Keratinocyte (primary cell): ENCODE results near the gene FBXO44. TPM values are rescaled to one million over a fixed set of nuclear protein-coding genes. Genes with fewer than 3 reads are reported as not detected.

Source experiments
- DNase-seq: peaks from one replicate; pipeline ENCODE4 v3.0.0-alpha.2; 2011; ENCODE audit warnings: low read depth, missing footprints, low spot score
- FAIRE-seq: peaks from 2 replicates; lab custom pipeline; 2011; peaks lifted over from hg19 to GRCh38; lab: Jason Lieb, UNC
- H2AFZ ChIP-seq: 2 replicates; pipeline ENCODE4 v1.6.0; 2012; ENCODE audit warnings: low read length, control low read depth, inconsistent platforms; ENCODE audit not compliant: control insufficient read depth
- H3K27ac ChIP-seq: 2 replicates; pipeline ENCODE4 v1.5.1; 2011; ENCODE audit warnings: low read length; ENCODE audit not compliant: control insufficient read depth, insufficient read depth
- H3K27me3 ChIP-seq: 3 replicates; pipeline ENCODE4 v1.6.0; 2011; ENCODE audit warnings: low read length; ENCODE audit not compliant: control insufficient read depth, insufficient read depth; ENCODE audit errors: extremely low read depth
- H3K36me3 ChIP-seq, 2 experiments: 2 replicates in 1 of 2; 3 replicates in 1 of 2; pipeline ENCODE4 v1.5.1; 2011; ENCODE audit warnings: low read length in 2 of 2, mild to moderate bottlenecking in 1 of 2; ENCODE audit not compliant: control insufficient read depth in 2 of 2, insufficient read depth in 2 of 2; ENCODE audit errors: extremely low read depth in 1 of 2
- H3K4me1 ChIP-seq: 3 replicates; pipeline ENCODE4 v1.5.1; 2011; ENCODE audit warnings: low read length; ENCODE audit not compliant: control insufficient read depth, insufficient read depth; ENCODE audit errors: extremely low read depth
- H3K4me2 ChIP-seq: 3 replicates; pipeline ENCODE4 v1.6.0; 2011; ENCODE audit warnings: low read depth, low read length; ENCODE audit not compliant: control insufficient read depth, insufficient read depth; ENCODE audit errors: extremely low read depth
- H3K4me3 ChIP-seq, 3 experiments: fragments of 200-600 bp in 1 of 3; sonication (generic) in 1 of 3; 2 replicates in 2 of 3; 3 replicates in 1 of 3; pipeline ENCODE4 v1.5.1; 2011 to 2016; ENCODE audit warnings: low read length in 3 of 3, mild to moderate bottlenecking in 3 of 3, control low read depth in 2 of 3, inconsistent platforms in 1 of 3, low read depth in 1 of 3, mixed read lengths in 1 of 3, mixed run types in 1 of 3, moderate library complexity in 1 of 3; ENCODE audit not compliant: control insufficient read depth in 2 of 3, insufficient read depth in 2 of 3; ENCODE audit errors: extremely low read depth in 1 of 3
- H3K79me2 ChIP-seq: 2 replicates; pipeline ENCODE4 v1.6.0; 2012; ENCODE audit warnings: low read length; ENCODE audit not compliant: control insufficient read depth, insufficient read depth
- H3K9ac ChIP-seq: 3 replicates; pipeline ENCODE4 v1.6.0; 2011; ENCODE audit warnings: low read length; ENCODE audit not compliant: control insufficient read depth, insufficient read depth; ENCODE audit errors: extremely low read depth
- H3K9me1 ChIP-seq: 3 replicates; pipeline ENCODE4 v1.6.0; 2011; ENCODE audit warnings: low read length; ENCODE audit not compliant: control insufficient read depth, insufficient read depth; ENCODE audit errors: extremely low read depth
- H3K9me3 ChIP-seq: 2 replicates; pipeline ENCODE4 v1.5.1; 2012; ENCODE audit warnings: low read depth, low read length; ENCODE audit not compliant: control insufficient read depth
- H4K20me1 ChIP-seq: 3 replicates; pipeline ENCODE4 v1.6.0; 2011; ENCODE audit warnings: low read length; ENCODE audit not compliant: control insufficient read depth, insufficient read depth; ENCODE audit errors: extremely low read depth
- CTCF ChIP-seq, 3 experiments: IDR thresholded peaks in 1 of 3; conservative IDR thresholded peaks in 1 of 3; optimal IDR thresholded peaks in 1 of 3; 2 replicates in 2 of 3; 3 replicates in 1 of 3; pipeline versions ENCODE3 to v1.5.1; 2011; ENCODE audit warnings: low read length in 3 of 3, mild to moderate bottlenecking in 3 of 3, moderate library complexity in 2 of 3, control low read depth in 1 of 3, inconsistent platforms in 1 of 3; ENCODE audit not compliant: insufficient read depth in 2 of 3; ENCODE audit errors: extremely low read depth in 1 of 3
- EZH2 ChIP-seq: IDR thresholded peaks from one replicate; pipeline ENCODE4 v1.6.1; 2012; ENCODE audit warnings: inconsistent platforms, mild to moderate bottlenecking, low read length, moderate library complexity
- dilution Hi-C: fragments of 300-500 bp; cut with MboI; formaldehyde crosslinking; loops from one replicate; pipeline ENCODE4 v1.7.0; 2020; ENCODE audit warnings: low sequenced_read_pairs; ENCODE audit not compliant: extremely low pct_ligation_motif_present
- polyA plus RNA-seq, 5 experiments: library from polyadenylated mRNA; depleted of rRNA in 3 of 5; stranded (reverse) in 3 of 5; stranded (forward) in 1 of 5; unstranded in 1 of 5; fragments of >200 nt; gene quantifications; 1 replicate in 1 of 5; 2 replicates in 3 of 5; 3 replicates in 1 of 5; pipeline versions ENCODE4 v1.2.1 to v1.2.3, GENCODE V29; 2011 to 2012; ENCODE audit warnings: missing spikeins in 2 of 5, low read depth in 1 of 5, low replicate concordance in 1 of 5

The FBXO44 gene
- polyA plus RNA-seq, 1 donor (not counting 4 experiments of a cell fraction or from before 2014, with no cell fraction given) = 23.1 TPM

GRCh38 chr1:11648039-11648438, 6.6 kb upstream of the FBXO44 start:
- H3K9me1 ChIP-seq = no peaks in the 10 kb centered on the region
- no peak for FAIRE-seq
- peaks cover 10% of the 10 kb centered on the region for H3K4me1 ChIP-seq
- no peak overlapping the region for H2AFZ ChIP-seq
- dilution Hi-C loops = no loop called here
- no peak overlapping the region for H3K4me2 ChIP-seq
- no peak overlapping the region for H3K4me3 ChIP-seq
- H4K20me1 ChIP-seq = no peaks in the 10 kb centered on the region
- TF ChIP-seq CTCF (optimal IDR thresholded peaks at IDR 0.05 in 1 of 3, IDR thresholded peaks at IDR 0.05 in 1 of 3, conservative IDR thresholded peaks at IDR 0.05 in 1 of 3; ENCODE audit: extremely low read depth in 1 of 3, insufficient read depth in 2 of 3, low read length in 3 of 3) (no peak), EZH2 (no peak)
- H3K9ac ChIP-seq = no peak overlapping the region
- H3K27ac ChIP-seq = no peak overlapping the region
- H3K79me2 ChIP-seq = peaks cover 3% of the 10 kb centered on the region
- peaks cover 0 to 5% of the 10 kb centered on the region in 2 experiments for H3K36me3 ChIP-seq
- H3K9me3 ChIP-seq = no peaks in the 10 kb centered on the region
- no peaks in the 10 kb centered on the region for H3K27me3 ChIP-seq
- no peak for DNase-seq

GRCh38 chr1:11648732-11649158, 5.9 kb upstream of the FBXO44 start:
- H3K4me1 ChIP-seq = peaks cover 16% of the 10 kb centered on the region
- no peaks in the 10 kb centered on the region for H3K27me3 ChIP-seq
- H3K9me1 ChIP-seq = no peaks in the 10 kb centered on the region
- peak overlapping the region; percentile 54 for H3K4me2 ChIP-seq
- no peak overlapping the region for H3K27ac ChIP-seq
- no peak for TF ChIP-seq EZH2
- TF ChIP-seq CTCF (optimal IDR thresholded peaks at IDR 0.05 in 1 of 3, IDR thresholded peaks at IDR 0.05 in 1 of 3, conservative IDR thresholded peaks at IDR 0.05 in 1 of 3; ENCODE audit: extremely low read depth in 1 of 3, insufficient read depth in 2 of 3, low read length in 3 of 3) = no peak
- DNase-seq = no peak
- peaks cover 0 to 5% of the 10 kb centered on the region in 2 experiments for H3K36me3 ChIP-seq
- H2AFZ ChIP-seq = no peak overlapping the region
- no peaks in the 10 kb centered on the region for H4K20me1 ChIP-seq
- no peak for FAIRE-seq
- H3K9ac ChIP-seq = no peak overlapping the region
- H3K4me3 ChIP-seq = peak overlapping the region in 1 of 3 experiments; percentile 34
- H3K79me2 ChIP-seq = peaks cover 3% of the 10 kb centered on the region
- dilution Hi-C loops = no loop called here
- H3K9me3 ChIP-seq = no peaks in the 10 kb centered on the region
